ENCODE measurements around the gene RPL27. TPM values are rescaled to one million over a fixed set of nuclear protein-coding genes. Genes with fewer than 3 reads are reported as not detected.

The RPL27 gene
- total RNA-seq, 2 donors from 2014 or later: 571 to 1,082 TPM

- Histone ChIP-seq H3K27ac (no peak overlapping the region), H3K4me3 (no peak overlapping the region), H3K36me3 (no peaks in the 10 kb centered on the region), H3K9me3 (no peaks in the 10 kb centered on the region), H3K27me3 (replicated peaks; ENCODE audit: insufficient read depth) (no peaks in the 10 kb centered on the region), H3K4me1 (replicated peaks) (no peaks in the 10 kb centered on the region)
- 78% methylated on average over 3 of the region's 3 CpGs for WGBS
- intact Hi-C loops (cut with DNase I): no loop called here
- DNase-seq (ENCODE audit: low spot score): no peak
- TF ChIP-seq POLR2AphosphoS5 (IDR thresholded peaks at IDR 0.05): no peak
- no peak for TF ChIP-seq CTCF (IDR thresholded peaks at IDR 0.05)
- TF ChIP-seq POLR2A (IDR thresholded peaks at IDR 0.05): no peak
Measured at GRCh38 chr17:43034894-43035293, 36.7 kb downstream of the RPL27 start.

DNA sequence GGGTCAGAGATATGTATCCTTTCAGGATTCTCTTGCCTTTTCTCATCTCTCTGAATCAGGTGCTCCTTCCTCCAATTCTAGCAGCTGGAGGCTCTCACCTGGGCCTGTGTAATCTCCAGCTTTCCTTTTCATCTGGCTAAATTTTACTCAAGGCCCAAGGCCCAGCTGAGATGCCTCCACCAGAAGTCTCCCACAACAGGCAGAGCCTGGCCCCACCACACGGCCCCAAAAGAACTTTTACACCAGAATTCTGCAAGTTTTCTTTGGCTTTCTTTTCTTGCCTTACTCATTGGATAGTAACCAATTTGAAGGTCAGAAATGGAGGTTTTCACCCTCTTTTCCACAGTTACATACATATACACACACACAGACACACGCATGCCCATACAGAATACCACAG, 41.4 kb downstream of the RPL27 start:
- WGBS: 90% methylated on average over 2 of the region's 2 CpGs
- H3K27ac ChIP-seq: no peak overlapping the region
- no peaks in the 10 kb centered on the region for H3K36me3 ChIP-seq
- no peaks in the 10 kb centered on the region for H3K27me3 ChIP-seq (replicated peaks; ENCODE audit: insufficient read depth)
- H3K4me3 ChIP-seq: no peak overlapping the region
- no peak for DNase-seq (ENCODE audit: low spot score)
- TF ChIP-seq POLR2A (IDR thresholded peaks at IDR 0.05) (no peak), CTCF (IDR thresholded peaks at IDR 0.05) (no peak), POLR2AphosphoS5 (IDR thresholded peaks at IDR 0.05) (no peak)
- intact Hi-C loops (cut with DNase I): no loop called here
- H3K9me3 ChIP-seq: no peaks in the 10 kb centered on the region
- no peaks in the 10 kb centered on the region for H3K4me1 ChIP-seq (replicated peaks)

- Histone ChIP-seq H3K9me3 (no peaks in the 10 kb centered on the region), H3K27ac (no peak overlapping the region), H3K36me3 (no peaks in the 10 kb centered on the region), H3K27me3 (replicated peaks; ENCODE audit: insufficient read depth) (no peaks in the 10 kb centered on the region), H3K4me1 (replicated peaks) (no peaks in the 10 kb centered on the region), H3K4me3 (no peak overlapping the region)
- no peak for TF ChIP-seq CTCF (IDR thresholded peaks at IDR 0.05)
- no peak for TF ChIP-seq POLR2AphosphoS5 (IDR thresholded peaks at IDR 0.05)
- no peak for TF ChIP-seq POLR2A (IDR thresholded peaks at IDR 0.05)
- WGBS: 76% methylated on average over 2 of the region's 2 CpGs
- intact Hi-C loops (cut with DNase I): no loop called here
- DNase-seq (ENCODE audit: low spot score): no peak
Measured at GRCh38 chr17:43040655-43041054, 42.4 kb downstream of the RPL27 start.

- TF ChIP-seq POLR2AphosphoS5 (IDR thresholded peaks at IDR 0.05) (no peak), POLR2A (IDR thresholded peaks at IDR 0.05) (no peak), CTCF (IDR thresholded peaks at IDR 0.05) (no peak)
- 76% methylated on average over 5 of the region's 5 CpGs for WGBS
- no peak overlapping the region for H3K27ac ChIP-seq
- no peak for DNase-seq (ENCODE audit: low spot score)
- no peak overlapping the region for H3K4me3 ChIP-seq
- H3K36me3 ChIP-seq: no peaks in the 10 kb centered on the region
- no peaks in the 10 kb centered on the region for H3K4me1 ChIP-seq (replicated peaks)
- H3K9me3 ChIP-seq: no peaks in the 10 kb centered on the region
- intact Hi-C loops (cut with DNase I): no loop called here
- H3K27me3 ChIP-seq (replicated peaks; ENCODE audit: insufficient read depth): no peaks in the 10 kb centered on the region
Measured at GRCh38 chr17:43042025-43042628, 43.9 kb downstream of the RPL27 start.

- H3K36me3 ChIP-seq: no peaks in the 10 kb centered on the region
- intact Hi-C loops (cut with DNase I): no loop called here
- TF ChIP-seq CTCF (IDR thresholded peaks at IDR 0.05): no peak
- TF ChIP-seq POLR2AphosphoS5 (IDR thresholded peaks at IDR 0.05): no peak
- TF ChIP-seq POLR2A (IDR thresholded peaks at IDR 0.05): no peak
- H3K9me3 ChIP-seq: no peaks in the 10 kb centered on the region
- H3K4me1 ChIP-seq (replicated peaks): no peaks in the 10 kb centered on the region
- no peak overlapping the region for H3K4me3 ChIP-seq
- H3K27me3 ChIP-seq (replicated peaks; ENCODE audit: insufficient read depth): no peaks in the 10 kb centered on the region
- H3K27ac ChIP-seq: no peak overlapping the region
- DNase-seq (ENCODE audit: low spot score): no peak
Measured at GRCh38 chr17:43043307-43043706, 45.1 kb downstream of the RPL27 start.
